ENCODE measurements around the gene FBF1.
A peak's percentile ranks its signal among the peaks of the same experiment; 100 is the strongest.
"Not testable (repeated sequence)": the region's sequence is repeated elsewhere in the genome, so short reads cannot be mapped to it uniquely, and the experiment has no call there.

DNA sequence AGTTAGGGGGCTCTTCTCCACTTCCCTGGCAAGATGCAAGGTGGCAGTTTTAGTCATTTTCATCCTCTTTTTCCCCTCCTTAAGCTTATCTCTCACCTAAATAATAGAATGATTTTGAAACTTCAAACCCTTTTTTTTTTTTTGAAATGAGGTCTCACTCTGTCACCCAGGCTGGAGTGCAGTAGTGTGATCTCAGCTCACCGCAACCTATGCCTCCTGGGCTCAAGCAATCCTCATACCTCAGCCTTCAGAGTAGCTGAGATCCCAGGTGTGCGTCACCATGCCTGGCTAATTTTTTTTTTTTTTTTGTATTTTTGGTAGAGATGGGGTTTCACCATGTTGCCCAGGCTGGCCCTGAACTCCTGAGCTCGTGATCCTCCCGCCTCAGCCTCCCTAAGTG lies 76.0 kb downstream of the FBF1 start:
- TF ChIP-seq, protein P1, sequence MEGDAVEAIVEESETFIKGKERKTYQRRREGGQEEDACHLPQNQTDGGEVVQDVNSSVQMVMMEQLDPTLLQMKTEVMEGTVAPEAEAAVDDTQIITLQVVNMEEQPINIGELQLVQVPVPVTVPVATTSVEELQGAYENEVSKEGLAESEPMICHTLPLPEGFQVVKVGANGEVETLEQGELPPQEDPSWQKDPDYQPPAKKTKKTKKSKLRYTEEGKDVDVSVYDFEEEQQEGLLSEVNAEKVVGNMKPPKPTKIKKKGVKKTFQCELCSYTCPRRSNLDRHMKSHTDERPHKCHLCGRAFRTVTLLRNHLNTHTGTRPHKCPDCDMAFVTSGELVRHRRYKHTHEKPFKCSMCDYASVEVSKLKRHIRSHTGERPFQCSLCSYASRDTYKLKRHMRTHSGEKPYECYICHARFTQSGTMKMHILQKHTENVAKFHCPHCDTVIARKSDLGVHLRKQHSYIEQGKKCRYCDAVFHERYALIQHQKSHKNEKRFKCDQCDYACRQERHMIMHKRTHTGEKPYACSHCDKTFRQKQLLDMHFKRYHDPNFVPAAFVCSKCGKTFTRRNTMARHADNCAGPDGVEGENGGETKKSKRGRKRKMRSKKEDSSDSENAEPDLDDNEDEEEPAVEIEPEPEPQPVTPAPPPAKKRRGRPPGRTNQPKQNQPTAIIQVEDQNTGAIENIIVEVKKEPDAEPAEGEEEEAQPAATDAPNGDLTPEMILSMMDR (IDR thresholded peaks at IDR 0.05): not testable (repeated sequence)
- not testable (repeated sequence) for TF ChIP-seq POLR2A (IDR thresholded peaks at IDR 0.05)
- peak in 1 of 2 donors; percentile 1 for TF ChIP-seq POLR2AphosphoS5 (IDR thresholded peaks at IDR 0.05; ENCODE audit: insufficient read depth in 1 of 2, low read depth in 1 of 2)

Data from vagina (tissue), 2 donors.